Measurements from ENCODE around the gene ZBTB37. TPM values are rescaled to one million over a fixed set of nuclear protein-coding genes. Genes with fewer than 3 reads are reported as not detected.
A peak's percentile ranks its signal among the peaks of the same experiment; 100 is the strongest.

Gene ZBTB37
- total and polyA plus RNA-seq, 9 of the 15 experiments (the other 6 are each of a cell fraction or from before 2014, with no cell fraction given), result 1.3 to 13.9 (median 5.4) TPM

DNA sequence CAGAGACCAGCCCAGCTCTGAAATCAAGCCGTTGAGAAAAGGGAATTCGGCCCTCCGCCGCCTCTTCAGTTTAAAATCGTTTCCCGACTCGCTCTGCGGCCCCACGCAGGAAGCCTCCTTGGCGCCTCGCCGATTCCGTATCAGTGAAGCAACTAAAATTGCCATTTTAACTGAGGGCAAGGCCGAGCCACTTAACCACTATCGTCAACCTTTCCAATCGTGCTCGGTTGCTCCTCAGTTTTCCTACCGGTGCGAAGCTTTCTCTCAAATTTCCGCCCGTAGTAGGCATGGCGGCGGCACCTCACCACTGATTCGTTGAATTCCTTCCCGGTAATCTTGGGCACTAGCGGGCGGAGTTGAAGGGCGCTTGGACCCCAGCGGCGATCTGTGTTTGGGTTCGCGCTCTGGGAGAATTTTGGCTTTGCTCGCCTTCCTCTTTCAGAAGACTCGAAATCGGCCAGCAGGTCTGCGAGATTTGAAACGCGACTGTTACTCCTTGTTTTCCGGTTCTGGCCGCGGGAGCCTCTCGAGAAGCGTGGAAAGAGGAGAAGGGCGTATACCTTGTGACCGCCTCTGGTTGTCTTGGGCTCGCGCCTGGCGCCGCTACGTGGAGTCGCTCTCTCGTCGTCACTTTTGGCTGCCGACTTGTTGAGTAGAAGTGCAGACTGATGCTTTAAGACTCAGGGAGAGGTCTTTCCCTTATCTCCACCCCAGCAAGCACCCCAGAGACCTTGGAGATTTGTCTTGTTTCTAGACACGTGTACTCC, 43.7 kb upstream of the ZBTB37 start, which contains the start of the genes CENPL and DARS2 (continued):
- TF ChIP-seq CREB1 (IDR thresholded peaks at IDR 0.05), result peak; percentile 97
- TF ChIP-seq CREB1 (CRISPR knock-in tag; IDR thresholded peaks at IDR 0.05), result peak; percentile 94
- no peak for TF ChIP-seq U2AF2 (optimal IDR thresholded peaks at IDR 0.05; ENCODE audit: low read depth, low read length)
- TF ChIP-seq POU5F1 (IDR thresholded peaks at IDR 0.05; ENCODE audit: borderline replicate concordance, low read depth, low read length, partially characterized antibody), result peak; percentile 40
- TF ChIP-seq PHB2 (IDR thresholded peaks at IDR 0.05; ENCODE audit: low read depth), result no peak
- TF ChIP-seq CEBPG (CRISPR knock-in tag; IDR thresholded peaks at IDR 0.05), result peak; percentile 86
- peak; percentile 65 to 77 for TF ChIP-seq CEBPG (tag; conservative IDR thresholded peaks at IDR 0.05 in 1 of 2, IDR thresholded peaks at IDR 0.05 in 1 of 2)
- TF ChIP-seq, protein P1, sequence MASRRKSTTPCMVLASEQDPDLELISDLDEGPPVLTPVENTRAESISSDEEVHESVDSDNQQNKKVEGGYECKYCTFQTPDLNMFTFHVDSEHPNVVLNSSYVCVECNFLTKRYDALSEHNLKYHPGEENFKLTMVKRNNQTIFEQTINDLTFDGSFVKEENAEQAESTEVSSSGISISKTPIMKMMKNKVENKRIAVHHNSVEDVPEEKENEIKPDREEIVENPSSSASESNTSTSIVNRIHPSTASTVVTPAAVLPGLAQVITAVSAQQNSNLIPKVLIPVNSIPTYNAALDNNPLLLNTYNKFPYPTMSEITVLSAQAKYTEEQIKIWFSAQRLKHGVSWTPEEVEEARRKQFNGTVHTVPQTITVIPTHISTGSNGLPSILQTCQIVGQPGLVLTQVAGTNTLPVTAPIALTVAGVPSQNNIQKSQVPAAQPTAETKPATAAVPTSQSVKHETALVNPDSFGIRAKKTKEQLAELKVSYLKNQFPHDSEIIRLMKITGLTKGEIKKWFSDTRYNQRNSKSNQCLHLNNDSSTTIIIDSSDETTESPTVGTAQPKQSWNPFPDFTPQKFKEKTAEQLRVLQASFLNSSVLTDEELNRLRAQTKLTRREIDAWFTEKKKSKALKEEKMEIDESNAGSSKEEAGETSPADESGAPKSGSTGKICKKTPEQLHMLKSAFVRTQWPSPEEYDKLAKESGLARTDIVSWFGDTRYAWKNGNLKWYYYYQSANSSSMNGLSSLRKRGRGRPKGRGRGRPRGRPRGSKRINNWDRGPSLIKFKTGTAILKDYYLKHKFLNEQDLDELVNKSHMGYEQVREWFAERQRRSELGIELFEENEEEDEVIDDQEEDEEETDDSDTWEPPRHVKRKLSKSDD (conservative IDR thresholded peaks at IDR 0.05; ENCODE audit: low read length), result peak; percentile 42; the same call in 1 of the 2 replicates
- peak; percentile 67 for TF ChIP-seq ZNF175 (CRISPR knock-in tag; IDR thresholded peaks at IDR 0.05; ENCODE audit: low read depth)
- no peak for TF ChIP-seq ZNF140 (CRISPR knock-in tag; IDR thresholded peaks at IDR 0.05)
- TF ChIP-seq, protein P2, sequence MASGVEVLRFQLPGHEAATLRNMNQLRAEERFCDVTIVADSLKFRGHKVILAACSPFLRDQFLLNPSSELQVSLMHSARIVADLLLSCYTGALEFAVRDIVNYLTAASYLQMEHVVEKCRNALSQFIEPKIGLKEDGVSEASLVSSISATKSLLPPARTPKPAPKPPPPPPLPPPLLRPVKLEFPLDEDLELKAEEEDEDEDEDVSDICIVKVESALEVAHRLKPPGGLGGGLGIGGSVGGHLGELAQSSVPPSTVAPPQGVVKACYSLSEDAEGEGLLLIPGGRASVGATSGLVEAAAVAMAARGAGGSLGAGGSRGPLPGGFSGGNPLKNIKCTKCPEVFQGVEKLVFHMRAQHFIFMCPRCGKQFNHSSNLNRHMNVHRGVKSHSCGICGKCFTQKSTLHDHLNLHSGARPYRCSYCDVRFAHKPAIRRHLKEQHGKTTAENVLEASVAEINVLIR (CRISPR knock-in tag; IDR thresholded peaks at IDR 0.05), result peak; percentile 83
- peak; percentile 78 for TF ChIP-seq ZNF12 (CRISPR knock-in tag; IDR thresholded peaks at IDR 0.05)
- peak; percentile 93 for TF ChIP-seq ZNF197 (CRISPR knock-in tag; IDR thresholded peaks at IDR 0.05; ENCODE audit: low read depth)
- TF ChIP-seq ZNF407 (IDR thresholded peaks at IDR 0.05; ENCODE audit: low read depth), result peak; percentile 91
- peak; percentile 94 for TF ChIP-seq GABPA (tag; conservative IDR thresholded peaks at IDR 0.05; ENCODE audit: low read depth)

Measured in K562 (cell line).